K562 (cell line): ENCODE measurements around the gene LAMA5. TPM values are rescaled to one million over a fixed set of nuclear protein-coding genes. Genes with fewer than 3 reads are reported as not detected.

ENCODE experiments used
- ATAC-seq: fragments of 200-7000 bp; cut with Tn5 transposase; 3 replicates; pipeline ENCODE4 v1.9.1; 2020; ENCODE audit warnings: moderate library complexity
- BruUV-seq: library from RNA; stranded (reverse); fragments of 400-500 nt; replicated peaks from 2 replicates; lab custom pipeline; 2021; lab: Mats Ljungman, UMichigan
- CTCF ChIA-PET: fragments of 300-600 bp; formaldehyde crosslinking; extraction: SDS; loops from one replicate; lab custom pipeline; 2021; ENCODE audit warnings: low intra/inter-chr PET ratio; lab: Yijun Ruan, JAX
- POLR2A ChIA-PET: fragments of 300-600, 350-650 bp; sonication (Branson Sonifier 250); formaldehyde crosslinking; extraction: SDS; loops from one replicate; lab custom pipeline; 2021; ENCODE audit warnings: antibody characterized with exemption, inconsistent platforms; lab: Yijun Ruan, JAX
- DNase-seq, 4 experiments: peaks; one replicate each; pipeline versions ENCODE4 v3.0.0 to v3.0.0-alpha.2; 2011 to 2018; ENCODE audit warnings: low spot score in 3 of 4, mixed read lengths in 3 of 4; ENCODE audit errors: extremely low read depth in 1 of 4
- FAIRE-seq: peaks from 2 replicates; lab custom pipeline; 2011; peaks lifted over from hg19 to GRCh38; lab: Jason Lieb, UNC
- H2AFZ ChIP-seq: 2 replicates; pipeline ENCODE4 v1.6.0; 2011; ENCODE audit warnings: low read depth, low read length, control low read depth, inconsistent platforms
- H3K27ac ChIP-seq: fragments of 200-600 bp; 3 replicates; pipeline ENCODE4 v1.8.0; 2011; ENCODE audit warnings: low read depth, mild to moderate bottlenecking, control low read depth, inconsistent platforms, low read length, moderate library complexity, mixed read lengths; ENCODE audit errors: extremely low read depth
- H3K27me3 ChIP-seq, 2 experiments: fragments of 300-600 bp in 1 of 2; 2 replicates in 1 of 2; 3 replicates in 1 of 2; pipeline versions ENCODE4 v1.6.0 to v1.8.0; 2011; ENCODE audit warnings: inconsistent platforms in 2 of 2, low read length in 2 of 2, mild to moderate bottlenecking in 1 of 2, mixed read lengths in 1 of 2, moderate library complexity in 1 of 2; ENCODE audit not compliant: control insufficient read depth in 2 of 2, insufficient read depth in 2 of 2
- H3K36me3 ChIP-seq: fragments of 300-600 bp; 3 replicates; pipeline ENCODE4 v1.8.0; 2011; ENCODE audit warnings: mild to moderate bottlenecking, low read length, inconsistent platforms; ENCODE audit not compliant: control insufficient read depth, insufficient read depth
- H3K4me1 ChIP-seq, 2 experiments: fragments of 200-600 bp in 1 of 2; replicated peaks in 1 of 2; 2 replicates in 1 of 2; 3 replicates in 1 of 2; pipeline versions ENCODE4 v1.5.1 to v1.8.0; 2011; ENCODE audit warnings: inconsistent platforms in 2 of 2, low read length in 2 of 2, mild to moderate bottlenecking in 1 of 2, mixed read lengths in 1 of 2, moderate library complexity in 1 of 2; ENCODE audit not compliant: control insufficient read depth in 2 of 2, insufficient read depth in 2 of 2
- H3K4me2 ChIP-seq: 2 replicates; pipeline ENCODE4 v1.6.1; 2011; ENCODE audit warnings: low read length, control low read depth, inconsistent platforms, mixed read lengths; ENCODE audit not compliant: insufficient read depth
- H3K4me3 ChIP-seq: fragments of 200-600 bp; sonication (generic), shearing (Covaris generic); 2 replicates; pipeline ENCODE4 v1.5.1; 2016; ENCODE audit warnings: control low read depth, inconsistent platforms
- H3K79me2 ChIP-seq: fragments of 200-600 bp; 3 replicates; pipeline ENCODE4 v1.8.0; 2011; ENCODE audit warnings: low read length, inconsistent platforms; ENCODE audit not compliant: control insufficient read depth, insufficient read depth
- H3K9ac ChIP-seq, 2 experiments: 2 replicates each; pipeline versions ENCODE4 v1.6.0 to v1.6.1; 2011; ENCODE audit warnings: low read depth in 2 of 2, low read length in 2 of 2, control low read depth in 1 of 2, inconsistent platforms in 1 of 2, mild to moderate bottlenecking in 1 of 2, mixed read lengths in 1 of 2; ENCODE audit not compliant: insufficient read depth in 1 of 2
- H3K9me1 ChIP-seq: one replicate; pipeline ENCODE4 v1.6.0; 2011; ENCODE audit warnings: inconsistent platforms, mild to moderate bottlenecking, low read length, moderate library complexity; ENCODE audit not compliant: control insufficient read depth, insufficient read depth
- H3K9me3 ChIP-seq: replicated peaks from 2 replicates; pipeline ENCODE4 v1.5.1; 2011; ENCODE audit warnings: low read depth, low read length, inconsistent platforms; ENCODE audit not compliant: control insufficient read depth, insufficient read depth
- H4K20me1 ChIP-seq: replicated peaks from 2 replicates; pipeline ENCODE4 v1.6.1; 2011; ENCODE audit warnings: low read length, inconsistent platforms, mixed read lengths; ENCODE audit not compliant: control insufficient read depth, insufficient read depth
- ETV6 ChIP-seq, 3 experiments: fragments of 150-350 bp in 1 of 3; sonication (generic) in 1 of 3; formaldehyde crosslinking in 1 of 3; IDR thresholded peaks; 2 replicates each; pipeline versions ENCODE4 v1.6.1 to v1.8.0; 2014 to 2022; ENCODE audit warnings: borderline replicate concordance in 2 of 3, low read depth in 2 of 3, antibody characterized with exemption in 1 of 3, low read length in 1 of 3, mild to moderate bottlenecking in 1 of 3, missing genetic modification reagents in 1 of 3
- FOXJ2 ChIP-seq: fragments of 200-800 bp; sonication (Bioruptor generic); IDR thresholded peaks from 2 replicates; pipeline ENCODE4 v1.6.1; 2016; ENCODE audit warnings: missing genetic modification characterization, missing compliant biosample characterization
- MYNN ChIP-seq, 2 experiments: sonication (generic); formaldehyde crosslinking in 1 of 2; IDR thresholded peaks; 2 replicates each; pipeline versions ENCODE4 v1.5.0 to v1.6.1; 2016 to 2020; ENCODE audit warnings: antibody characterized with exemption in 1 of 2, missing genetic modification reagents in 1 of 2
- POLR2A ChIP-seq: fragments of 450-650 bp; conservative IDR thresholded peaks from 2 replicates; pipeline ENCODE4 v1.6.1; 2016
- SUPT5H ChIP-seq: fragments of 450-650 bp; IDR thresholded peaks from 2 replicates; pipeline ENCODE4 v1.6.1; 2016
- ZNF324 ChIP-seq: fragments of 250-450 bp; sonication (Bioruptor Pico); IDR thresholded peaks from 2 replicates; pipeline ENCODE4 v1.4.0; 2020; ENCODE audit warnings: mild to moderate bottlenecking
- WGBS: fragments of 100-300 bp; shearing (Covaris generic); methylation state at CpG from one replicate; pipeline ENCODE4 v1.1.6; 2016; ENCODE audit warnings: low coverage, mixed read lengths; ENCODE audit not compliant: insufficient coverage; ENCODE audit errors: missing lambda C conversion rate; 5-methylcytosine and 5-hydroxymethylcytosine counted together
- in situ Hi-C: fragments of 300-500 bp; cut with MboI; formaldehyde crosslinking; loops from 4 replicates; pipeline ENCODE4 v1.15.0; 2018; ENCODE audit warnings: inconsistent platforms, mixed read lengths
- intact Hi-C: fragments of 100-400 bp; cut with micrococcal nuclease; formaldehyde crosslinking; loops from 2 replicates; pipeline ENCODE4 v1.14.2; 2022
- polyA plus RNA-seq, 8 experiments: library from polyadenylated mRNA; depleted of rRNA in 4 of 8; stranded (reverse) in 5 of 8; unstranded in 3 of 8; fragments of >200 nt; fragmentation: Nextera tagmentation in 2 of 8; fragmentation: Illumina TruSeq in 1 of 8; extraction: Ambion mirVana in 2 of 8; extraction: Trizol in 1 of 8; gene quantifications; 2 replicates each; pipeline versions ENCODE4 v1.2.1 to v1.2.3, GENCODE V29; 2011 to 2014; ENCODE audit warnings: inconsistent platforms in 1 of 8, missing spikeins in 1 of 8
- total RNA-seq, 7 experiments: library from RNA; depleted of rRNA in 6 of 7; stranded (reverse); fragments of >200 nt in 6 of 7; fragmentation: Illumina TruSeq in 2 of 7; extraction: Trizol in 2 of 7; gene quantifications; 2 replicates each; pipeline versions ENCODE4 v1.2.1 to v1.2.3, GENCODE V29; 2011 to 2021; ENCODE audit warnings: low replicate concordance in 1 of 7

Gene LAMA5
- total and polyA plus RNA-seq, 9 of the 15 experiments (the other 6 are each of a cell fraction or from before 2014, with no cell fraction given): 0.31 to 101 (median 7.8) TPM

GRCh38 chr20:62389601-62390087 is 22.5 kb upstream of the LAMA5 start:
- no peak for DNase-seq
- H3K9ac ChIP-seq: no peak overlapping the region
- H3K9me3 ChIP-seq: no peaks in the 10 kb centered on the region
- peaks cover 11 to 56% of the 10 kb centered on the region in 2 experiments; a peak in 4 of 5 replicates for H3K4me1 ChIP-seq
- H3K27ac ChIP-seq: no peak overlapping the region
- WGBS: 94% methylated on average over 2 of the region's 5 CpGs
- H3K27me3 ChIP-seq: no peaks in the 10 kb centered on the region
- FAIRE-seq: no peak
- intact Hi-C loops (loop anchor here (10.0 kb wide), 1 partner anchor 245 kb away; the partner anchor contains the start of genes PSMA7 and SS18L1), in situ Hi-C loops (no loop called here)
- no peak for ATAC-seq
- peaks cover 46% of the 10 kb centered on the region for H3K36me3 ChIP-seq
- peaks cover 50% of the 10 kb centered on the region for H3K79me2 ChIP-seq
- peaks cover 9% of the 10 kb centered on the region for H4K20me1 ChIP-seq
- H3K9me1 ChIP-seq: peaks cover 12% of the 10 kb centered on the region
- ChIA-PET POLR2A (interaction anchor here (0.9 to 5.1 kb wide), 3 partner anchors 12 to 24 kb away, joined by 3 to 28 read pairs (median 3); no protein-coding TSS in a partner anchor), CTCF (no interaction called here)
- no TSS peak for BruUV-seq
- H3K4me2 ChIP-seq: no peak overlapping the region
- no peak overlapping the region for H2AFZ ChIP-seq
- TF ChIP-seq ZNF324 (no peak), POLR2A (peak; percentile 44; the same call in 1 of the 2 replicates), MYNN (IDR thresholded peaks at IDR 0.05) (peak; percentile 47; the same call in 1 of the 2 replicates), MYNN (CRISPR knock-in tag; IDR thresholded peaks at IDR 0.05) (no peak), ETV6 (IDR thresholded peaks at IDR 0.05; ENCODE audit: borderline replicate concordance in 1 of 2, low read depth in 2 of 2, low read length in 1 of 2) (no peak), ETV6 (CRISPR knock-in tag; IDR thresholded peaks at IDR 0.05; ENCODE audit: borderline replicate concordance) (no peak), SUPT5H (peak; percentile 21), FOXJ2 (tag) (no peak)
- no peak overlapping the region for H3K4me3 ChIP-seq
